ENCODE measurements around the gene SRD5A1. TPM values are rescaled to one million over a fixed set of nuclear protein-coding genes. Genes with fewer than 3 reads are reported as not detected.

The SRD5A1 gene
- total and polyA plus RNA-seq, 2 experiments from 2014 or later = 18.2 to 87.3 TPM

DNA sequence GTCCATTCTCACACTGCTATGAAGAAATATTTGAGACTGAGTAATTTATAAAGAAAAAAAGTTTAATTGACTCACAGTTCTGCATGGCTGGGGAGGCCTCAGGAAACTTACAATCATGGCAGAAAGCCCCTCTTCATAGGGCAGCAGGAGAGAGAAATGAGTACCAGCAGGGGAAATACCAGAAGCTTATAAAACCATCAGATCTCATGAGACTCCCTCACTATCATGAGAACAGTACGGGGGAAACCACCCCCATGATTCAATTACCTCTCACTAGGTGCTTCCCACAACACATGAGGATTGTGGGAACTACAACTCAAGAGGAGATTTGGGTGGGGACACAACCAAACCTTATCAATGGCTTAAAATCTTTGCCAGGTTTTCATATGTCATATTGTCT lies 59.7 kb downstream of the SRD5A1 start:
- no peaks in the 10 kb centered on the region for H3K36me3 ChIP-seq (ENCODE audit: insufficient read depth)
- no peak for DNase-seq (ENCODE audit: low spot score)
- Mint-ChIP-seq H3K27me3 (ENCODE audit: insufficient read depth, low read depth, poor library complexity) (peaks cover 2% of the 10 kb centered on the region), H3K4me1 (no peaks in the 10 kb centered on the region), H3K4me3 (no peak overlapping the region), H3K36me3 (ENCODE audit: low read depth) (no peaks in the 10 kb centered on the region), H3K27ac (no peak overlapping the region), H3K9me3 (no peaks in the 10 kb centered on the region; the same call in 2 of the 3 replicates)
- TF ChIP-seq ZNF114 (CRISPR knock-in tag; IDR thresholded peaks at IDR 0.05) (no peak), NANOG (IDR thresholded peaks at IDR 0.05; ENCODE audit: borderline replicate concordance) (no peak), CREB1 (CRISPR knock-in tag; IDR thresholded peaks at IDR 0.05; ENCODE audit: low read depth) (no peak), ZNF331 (CRISPR knock-in tag; IDR thresholded peaks at IDR 0.05; ENCODE audit: low read depth) (no peak), EZH2 (IDR thresholded peaks at IDR 0.05; ENCODE audit: low read depth, unreplicated experiment) (no peak), STAT1 (IDR thresholded peaks at IDR 0.05; ENCODE audit: unreplicated experiment) (no peak), EZH2phosphoT487 (IDR thresholded peaks at IDR 0.05; ENCODE audit: unreplicated experiment) (no peak), JUNB (IDR thresholded peaks at IDR 0.05; ENCODE audit: unreplicated experiment) (no peak), POLR2AphosphoS5 (IDR thresholded peaks at IDR 0.05; ENCODE audit: low read depth) (no peak)
- TF ChIP-seq, protein P1, sequence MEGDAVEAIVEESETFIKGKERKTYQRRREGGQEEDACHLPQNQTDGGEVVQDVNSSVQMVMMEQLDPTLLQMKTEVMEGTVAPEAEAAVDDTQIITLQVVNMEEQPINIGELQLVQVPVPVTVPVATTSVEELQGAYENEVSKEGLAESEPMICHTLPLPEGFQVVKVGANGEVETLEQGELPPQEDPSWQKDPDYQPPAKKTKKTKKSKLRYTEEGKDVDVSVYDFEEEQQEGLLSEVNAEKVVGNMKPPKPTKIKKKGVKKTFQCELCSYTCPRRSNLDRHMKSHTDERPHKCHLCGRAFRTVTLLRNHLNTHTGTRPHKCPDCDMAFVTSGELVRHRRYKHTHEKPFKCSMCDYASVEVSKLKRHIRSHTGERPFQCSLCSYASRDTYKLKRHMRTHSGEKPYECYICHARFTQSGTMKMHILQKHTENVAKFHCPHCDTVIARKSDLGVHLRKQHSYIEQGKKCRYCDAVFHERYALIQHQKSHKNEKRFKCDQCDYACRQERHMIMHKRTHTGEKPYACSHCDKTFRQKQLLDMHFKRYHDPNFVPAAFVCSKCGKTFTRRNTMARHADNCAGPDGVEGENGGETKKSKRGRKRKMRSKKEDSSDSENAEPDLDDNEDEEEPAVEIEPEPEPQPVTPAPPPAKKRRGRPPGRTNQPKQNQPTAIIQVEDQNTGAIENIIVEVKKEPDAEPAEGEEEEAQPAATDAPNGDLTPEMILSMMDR (conservative IDR thresholded peaks at IDR 0.05; ENCODE audit: low read depth in 2 of 2) = no peak
- TF ChIP-seq, protein P2, sequence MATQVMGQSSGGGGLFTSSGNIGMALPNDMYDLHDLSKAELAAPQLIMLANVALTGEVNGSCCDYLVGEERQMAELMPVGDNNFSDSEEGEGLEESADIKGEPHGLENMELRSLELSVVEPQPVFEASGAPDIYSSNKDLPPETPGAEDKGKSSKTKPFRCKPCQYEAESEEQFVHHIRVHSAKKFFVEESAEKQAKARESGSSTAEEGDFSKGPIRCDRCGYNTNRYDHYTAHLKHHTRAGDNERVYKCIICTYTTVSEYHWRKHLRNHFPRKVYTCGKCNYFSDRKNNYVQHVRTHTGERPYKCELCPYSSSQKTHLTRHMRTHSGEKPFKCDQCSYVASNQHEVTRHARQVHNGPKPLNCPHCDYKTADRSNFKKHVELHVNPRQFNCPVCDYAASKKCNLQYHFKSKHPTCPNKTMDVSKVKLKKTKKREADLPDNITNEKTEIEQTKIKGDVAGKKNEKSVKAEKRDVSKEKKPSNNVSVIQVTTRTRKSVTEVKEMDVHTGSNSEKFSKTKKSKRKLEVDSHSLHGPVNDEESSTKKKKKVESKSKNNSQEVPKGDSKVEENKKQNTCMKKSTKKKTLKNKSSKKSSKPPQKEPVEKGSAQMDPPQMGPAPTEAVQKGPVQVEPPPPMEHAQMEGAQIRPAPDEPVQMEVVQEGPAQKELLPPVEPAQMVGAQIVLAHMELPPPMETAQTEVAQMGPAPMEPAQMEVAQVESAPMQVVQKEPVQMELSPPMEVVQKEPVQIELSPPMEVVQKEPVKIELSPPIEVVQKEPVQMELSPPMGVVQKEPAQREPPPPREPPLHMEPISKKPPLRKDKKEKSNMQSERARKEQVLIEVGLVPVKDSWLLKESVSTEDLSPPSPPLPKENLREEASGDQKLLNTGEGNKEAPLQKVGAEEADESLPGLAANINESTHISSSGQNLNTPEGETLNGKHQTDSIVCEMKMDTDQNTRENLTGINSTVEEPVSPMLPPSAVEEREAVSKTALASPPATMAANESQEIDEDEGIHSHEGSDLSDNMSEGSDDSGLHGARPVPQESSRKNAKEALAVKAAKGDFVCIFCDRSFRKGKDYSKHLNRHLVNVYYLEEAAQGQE (IDR thresholded peaks at IDR 0.05; ENCODE audit: unreplicated experiment) = no peak
- TF ChIP-seq, protein P3, sequence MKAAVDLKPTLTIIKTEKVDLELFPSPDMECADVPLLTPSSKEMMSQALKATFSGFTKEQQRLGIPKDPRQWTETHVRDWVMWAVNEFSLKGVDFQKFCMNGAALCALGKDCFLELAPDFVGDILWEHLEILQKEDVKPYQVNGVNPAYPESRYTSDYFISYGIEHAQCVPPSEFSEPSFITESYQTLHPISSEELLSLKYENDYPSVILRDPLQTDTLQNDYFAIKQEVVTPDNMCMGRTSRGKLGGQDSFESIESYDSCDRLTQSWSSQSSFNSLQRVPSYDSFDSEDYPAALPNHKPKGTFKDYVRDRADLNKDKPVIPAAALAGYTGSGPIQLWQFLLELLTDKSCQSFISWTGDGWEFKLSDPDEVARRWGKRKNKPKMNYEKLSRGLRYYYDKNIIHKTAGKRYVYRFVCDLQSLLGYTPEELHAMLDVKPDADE (IDR thresholded peaks at IDR 0.05) = no peak
- TF ChIP-seq, protein P4, sequence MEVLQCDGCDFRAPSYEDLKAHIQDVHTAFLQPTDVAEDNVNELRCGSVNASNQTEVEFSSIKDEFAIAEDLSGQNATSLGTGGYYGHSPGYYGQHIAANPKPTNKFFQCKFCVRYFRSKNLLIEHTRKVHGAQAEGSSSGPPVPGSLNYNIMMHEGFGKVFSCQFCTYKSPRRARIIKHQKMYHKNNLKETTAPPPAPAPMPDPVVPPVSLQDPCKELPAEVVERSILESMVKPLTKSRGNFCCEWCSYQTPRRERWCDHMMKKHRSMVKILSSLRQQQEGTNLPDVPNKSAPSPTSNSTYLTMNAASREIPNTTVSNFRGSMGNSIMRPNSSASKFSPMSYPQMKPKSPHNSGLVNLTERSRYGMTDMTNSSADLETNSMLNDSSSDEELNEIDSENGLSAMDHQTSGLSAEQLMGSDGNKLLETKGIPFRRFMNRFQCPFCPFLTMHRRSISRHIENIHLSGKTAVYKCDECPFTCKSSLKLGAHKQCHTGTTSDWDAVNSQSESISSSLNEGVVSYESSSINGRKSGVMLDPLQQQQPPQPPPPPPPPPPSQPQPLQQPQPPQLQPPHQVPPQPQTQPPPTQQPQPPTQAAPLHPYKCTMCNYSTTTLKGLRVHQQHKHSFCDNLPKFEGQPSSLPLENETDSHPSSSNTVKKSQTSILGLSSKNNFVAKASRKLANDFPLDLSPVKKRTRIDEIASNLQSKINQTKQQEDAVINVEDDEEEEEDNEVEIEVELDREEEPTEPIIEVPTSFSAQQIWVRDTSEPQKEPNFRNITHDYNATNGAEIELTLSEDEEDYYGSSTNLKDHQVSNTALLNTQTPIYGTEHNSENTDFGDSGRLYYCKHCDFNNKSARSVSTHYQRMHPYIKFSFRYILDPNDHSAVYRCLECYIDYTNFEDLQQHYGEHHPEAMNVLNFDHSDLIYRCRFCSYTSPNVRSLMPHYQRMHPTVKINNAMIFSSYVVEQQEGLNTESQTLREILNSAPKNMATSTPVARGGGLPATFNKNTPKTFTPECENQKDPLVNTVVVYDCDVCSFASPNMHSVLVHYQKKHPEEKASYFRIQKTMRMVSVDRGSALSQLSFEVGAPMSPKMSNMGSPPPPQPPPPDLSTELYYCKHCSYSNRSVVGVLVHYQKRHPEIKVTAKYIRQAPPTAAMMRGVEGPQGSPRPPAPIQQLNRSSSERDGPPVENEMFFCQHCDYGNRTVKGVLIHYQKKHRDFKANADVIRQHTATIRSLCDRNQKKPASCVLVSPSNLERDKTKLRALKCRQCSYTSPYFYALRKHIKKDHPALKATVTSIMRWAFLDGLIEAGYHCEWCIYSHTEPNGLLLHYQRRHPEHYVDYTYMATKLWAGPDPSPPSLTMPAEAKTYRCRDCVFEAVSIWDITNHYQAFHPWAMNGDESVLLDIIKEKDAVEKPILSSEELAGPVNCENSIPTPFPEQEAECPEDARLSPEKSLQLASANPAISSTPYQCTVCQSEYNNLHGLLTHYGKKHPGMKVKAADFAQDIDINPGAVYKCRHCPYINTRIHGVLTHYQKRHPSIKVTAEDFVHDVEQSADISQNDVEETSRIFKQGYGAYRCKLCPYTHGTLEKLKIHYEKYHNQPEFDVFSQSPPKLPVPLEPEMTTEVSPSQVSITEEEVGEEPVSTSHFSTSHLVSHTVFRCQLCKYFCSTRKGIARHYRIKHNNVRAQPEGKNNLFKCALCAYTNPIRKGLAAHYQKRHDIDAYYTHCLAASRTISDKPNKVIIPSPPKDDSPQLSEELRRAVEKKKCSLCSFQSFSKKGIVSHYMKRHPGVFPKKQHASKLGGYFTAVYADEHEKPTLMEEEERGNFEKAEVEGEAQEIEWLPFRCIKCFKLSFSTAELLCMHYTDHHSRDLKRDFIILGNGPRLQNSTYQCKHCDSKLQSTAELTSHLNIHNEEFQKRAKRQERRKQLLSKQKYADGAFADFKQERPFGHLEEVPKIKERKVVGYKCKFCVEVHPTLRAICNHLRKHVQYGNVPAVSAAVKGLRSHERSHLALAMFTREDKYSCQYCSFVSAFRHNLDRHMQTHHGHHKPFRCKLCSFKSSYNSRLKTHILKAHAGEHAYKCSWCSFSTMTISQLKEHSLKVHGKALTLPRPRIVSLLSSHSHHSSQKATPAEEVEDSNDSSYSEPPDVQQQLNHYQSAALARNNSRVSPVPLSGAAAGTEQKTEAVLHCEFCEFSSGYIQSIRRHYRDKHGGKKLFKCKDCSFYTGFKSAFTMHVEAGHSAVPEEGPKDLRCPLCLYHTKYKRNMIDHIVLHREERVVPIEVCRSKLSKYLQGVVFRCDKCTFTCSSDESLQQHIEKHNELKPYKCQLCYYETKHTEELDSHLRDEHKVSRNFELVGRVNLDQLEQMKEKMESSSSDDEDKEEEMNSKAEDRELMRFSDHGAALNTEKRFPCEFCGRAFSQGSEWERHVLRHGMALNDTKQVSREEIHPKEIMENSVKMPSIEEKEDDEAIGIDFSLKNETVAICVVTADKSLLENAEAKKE (CRISPR knock-in tag; IDR thresholded peaks at IDR 0.05) = no peak
- H3K4me3 ChIP-seq = no peak overlapping the region
- no peaks in the 10 kb centered on the region for H4K20me1 ChIP-seq (replicated peaks; ENCODE audit: insufficient read depth)
- H3K79me2 ChIP-seq (replicated peaks; ENCODE audit: insufficient read depth) = no peaks in the 10 kb centered on the region
- no peaks in the 10 kb centered on the region for H3K4me1 ChIP-seq (ENCODE audit: insufficient read depth)
- H3K27ac ChIP-seq (ENCODE audit: low read depth) = no peak overlapping the region
- H3K27me3 ChIP-seq (ENCODE audit: insufficient read depth) = peaks cover 3% of the 10 kb centered on the region; the same call in 1 of the 2 replicates
- H3K4me2 ChIP-seq = no peak overlapping the region
- no peak overlapping the region for H2AFZ ChIP-seq
- ATAC-seq = no peak
- no peaks in the 10 kb centered on the region for H3K9me2 ChIP-seq (ENCODE audit: insufficient read depth)
- H3F3A ChIP-seq (replicated peaks; ENCODE audit: low read depth) = no peaks in the 10 kb centered on the region
